GM12865 (cell line): Measurements from ENCODE around the gene PIAS1.
A peak's percentile ranks its signal among the peaks of the same experiment; 100 is the strongest.

Experiments
- DNase-seq: peaks from one replicate; pipeline ENCODE4 v3.0.0; 2010; ENCODE audit warnings: low read depth
- H3K4me3 ChIP-seq: 2 replicates; pipeline ENCODE4 v1.5.1; 2011; ENCODE audit warnings: mild to moderate bottlenecking, low read depth, low read length, control low read depth
- CTCF ChIP-seq: IDR thresholded peaks from 2 replicates; pipeline ENCODE4 v1.5.1; 2011; ENCODE audit warnings: low read length, control low read depth, low read depth, inconsistent platforms; ENCODE audit not compliant: insufficient read depth; ENCODE audit errors: missing control alignments

PIAS1 gene

GRCh38 chr15:68034719-68035293 is 19.3 kb upstream of the PIAS1 start:
- TF ChIP-seq CTCF, result no peak
- no peak for DNase-seq
- no peak overlapping the region for H3K4me3 ChIP-seq

GRCh38 chr15:68038246-68038645 is 15.9 kb upstream of the PIAS1 start:
- DNase-seq, result no peak
- H3K4me3 ChIP-seq, result no peak overlapping the region
- TF ChIP-seq CTCF, result no peak

- no peak overlapping the region for H3K4me3 ChIP-seq
- no peak for TF ChIP-seq CTCF
- DNase-seq, result no peak
Observed at GRCh38 chr15:68040144-68040543, 14.0 kb upstream of the PIAS1 start.

- DNase-seq, result peak; percentile 69
- H3K4me3 ChIP-seq, result no peak overlapping the region
- TF ChIP-seq CTCF, result no peak
Observed at GRCh38 chr15:68042156-68042854, 11.8 kb upstream of the PIAS1 start.

- DNase-seq, result no peak
- no peak overlapping the region for H3K4me3 ChIP-seq
- no peak for TF ChIP-seq CTCF
Observed at GRCh38 chr15:68042855-68043222, 11.3 kb upstream of the PIAS1 start.

GRCh38 chr15:68045289-68046265 is 8.5 kb upstream of the PIAS1 start:
- H3K4me3 ChIP-seq, result no peak overlapping the region
- no peak for TF ChIP-seq CTCF
- no peak for DNase-seq
